Daoy (cell line): ENCODE measurements around the gene BIVM. TPM values are rescaled to one million over a fixed set of nuclear protein-coding genes. Genes with fewer than 3 reads are reported as not detected.
A peak's percentile ranks its signal among the peaks of the same experiment; 100 is the strongest.
"Not testable (repeated sequence)": the region's sequence is repeated elsewhere in the genome, so short reads cannot be mapped to it uniquely, and the experiment has no call there.

ENCODE experiments used
- DNase-seq: peaks from one replicate; pipeline ENCODE4 v3.0.0-alpha.2; 2015; ENCODE audit warnings: low read depth
- total RNA-seq: library from RNA; depleted of rRNA; stranded (reverse); fragments of >200 nt; shearing (Covaris generic); gene quantifications from 2 replicates; pipeline ENCODE4 v1.2.3, GENCODE V29; 2014; rRNA removed

Gene BIVM
- 2.9 and 4.8 TPM in 2 replicates for total RNA-seq

GRCh38 chr13:102798581-102799425 is at the start of gene BIVM, which contains the start of gene POGLUT2:
BIVM (plus strand) TSS chr13:102799119; CDS start chr13:102807268, 8,149 bp downstream.
POGLUT2 (minus strand) TSS chr13:102798976; CDS start chr13:102798670, 306 bp downstream.
- DNase-seq, result peak; percentile 94

- DNase-seq, result no peak
Observed at GRCh38 chr13:102751886-102752285, 47.0 kb upstream of the BIVM start.

GRCh38 chr13:102757006-102757405 is 41.9 kb upstream of the BIVM start:
- no peak for DNase-seq

GRCh38 chr13:102758842-102759241 is 40.1 kb upstream of the BIVM start:
- DNase-seq, result no peak

- DNase-seq, result no peak
Observed at GRCh38 chr13:102761071-102761470, 37.8 kb upstream of the BIVM start.

- DNase-seq, result no peak
Observed at GRCh38 chr13:102763741-102764140, 35.2 kb upstream of the BIVM start.

GRCh38 chr13:102768909-102769308 is 30.0 kb upstream of the BIVM start:
- DNase-seq, result no peak

GRCh38 chr13:102769679-102770078 is 29.2 kb upstream of the BIVM start:
- DNase-seq, result no peak

- DNase-seq, result no peak
Observed at GRCh38 chr13:102770435-102770834, 28.5 kb upstream of the BIVM start.

- no peak for DNase-seq
Observed at GRCh38 chr13:102771298-102772041, 27.4 kb upstream of the BIVM start.

- no peak for DNase-seq
Observed at GRCh38 chr13:102772042-102772425, 26.9 kb upstream of the BIVM start.

GRCh38 chr13:102773441-102774213 is 25.3 kb upstream of the BIVM start, which contains the start of gene TEX30:
TEX30 (minus strand) TSS chr13:102773786; CDS start chr13:102770026, 3,760 bp downstream.
- DNase-seq, result peak; percentile 90

- DNase-seq, result peak; percentile 2
Observed at GRCh38 chr13:102774214-102774568, 24.7 kb upstream of the BIVM start.

- DNase-seq, result no peak
Observed at GRCh38 chr13:102774591-102775520, 24.1 kb upstream of the BIVM start.

GRCh38 chr13:102776271-102776670 is 22.6 kb upstream of the BIVM start:
- DNase-seq, result no peak

- DNase-seq, result no peak
Observed at GRCh38 chr13:102777736-102778135, 21.2 kb upstream of the BIVM start.

GRCh38 chr13:102779436-102780159 is 19.3 kb upstream of the BIVM start:
- no peak for DNase-seq

- not testable (repeated sequence) for DNase-seq
Observed at GRCh38 chr13:102780656-102781055, 18.3 kb upstream of the BIVM start.

- no peak for DNase-seq
Observed at GRCh38 chr13:102781591-102781990, 17.3 kb upstream of the BIVM start.

GRCh38 chr13:102784483-102784882 is 14.4 kb upstream of the BIVM start:
- DNase-seq, result no peak
